Measurements from ENCODE around the gene OSBPL7. TPM values are rescaled to one million over a fixed set of nuclear protein-coding genes. Genes with fewer than 3 reads are reported as not detected.
A peak's percentile ranks its signal among the peaks of the same experiment; 100 is the strongest.

Gene OSBPL7
- total and polyA plus RNA-seq, 2 of the 13 experiments (the other 11 are each of a cell fraction or from before 2014, with no cell fraction given), result 4.7 to 6.6 TPM

GRCh38 chr17:47831003-47831933 lies 9.7 kb upstream of the OSBPL7 start, which contains the start of the genes LRRC46 and MRPL10 (continued):
- TF ChIP-seq UBTF (CRISPR knock-in tag; IDR thresholded peaks at IDR 0.05), result peak; percentile 75
- no peak for TF ChIP-seq ZNF407 (CRISPR knock-in tag; IDR thresholded peaks at IDR 0.05; ENCODE audit: not compliant biosample characterization)
- TF ChIP-seq CBX1 (IDR thresholded peaks at IDR 0.05; ENCODE audit: low read depth), result peak; percentile 92
- TF ChIP-seq ZNF629 (CRISPR knock-in tag; conservative IDR thresholded peaks at IDR 0.05), result no peak
- TF ChIP-seq ZNF713 (CRISPR knock-in tag; IDR thresholded peaks at IDR 0.05), result no peak
- TF ChIP-seq ZNF687 (CRISPR knock-in tag; IDR thresholded peaks at IDR 0.05), result peak; percentile 92
- peak; percentile 75; the same call in 1 of the 2 replicates for TF ChIP-seq STAT5B (CRISPR knock-in tag; IDR thresholded peaks at IDR 0.05)
- peak; percentile 93 for TF ChIP-seq IRF2 (CRISPR knock-in tag; IDR thresholded peaks at IDR 0.05)
- TF ChIP-seq ZNF326 (CRISPR knock-in tag; IDR thresholded peaks at IDR 0.05; ENCODE audit: borderline replicate concordance), result no peak
- peak; percentile 66; the same call in 1 of the 2 replicates for TF ChIP-seq KDM1A (CRISPR knock-in tag; IDR thresholded peaks at IDR 0.05)
- no peak for TF ChIP-seq ZKSCAN5 (CRISPR knock-in tag; IDR thresholded peaks at IDR 0.05)

Measured in HepG2 (cell line).